ENCODE data around the gene ADIPOQ. TPM values are rescaled to one million over a fixed set of nuclear protein-coding genes. Genes with fewer than 3 reads are reported as not detected.
"Not testable (repeated sequence)": the region's sequence is repeated elsewhere in the genome, so short reads cannot be mapped to it uniquely, and the experiment has no call there.

ADIPOQ gene
- total RNA-seq, 2 experiments from 2014 or later, result not detected

GRCh38 chr3:186888569-186888968 lies 46.1 kb downstream of the ADIPOQ start:
- TF ChIP-seq, protein P1, sequence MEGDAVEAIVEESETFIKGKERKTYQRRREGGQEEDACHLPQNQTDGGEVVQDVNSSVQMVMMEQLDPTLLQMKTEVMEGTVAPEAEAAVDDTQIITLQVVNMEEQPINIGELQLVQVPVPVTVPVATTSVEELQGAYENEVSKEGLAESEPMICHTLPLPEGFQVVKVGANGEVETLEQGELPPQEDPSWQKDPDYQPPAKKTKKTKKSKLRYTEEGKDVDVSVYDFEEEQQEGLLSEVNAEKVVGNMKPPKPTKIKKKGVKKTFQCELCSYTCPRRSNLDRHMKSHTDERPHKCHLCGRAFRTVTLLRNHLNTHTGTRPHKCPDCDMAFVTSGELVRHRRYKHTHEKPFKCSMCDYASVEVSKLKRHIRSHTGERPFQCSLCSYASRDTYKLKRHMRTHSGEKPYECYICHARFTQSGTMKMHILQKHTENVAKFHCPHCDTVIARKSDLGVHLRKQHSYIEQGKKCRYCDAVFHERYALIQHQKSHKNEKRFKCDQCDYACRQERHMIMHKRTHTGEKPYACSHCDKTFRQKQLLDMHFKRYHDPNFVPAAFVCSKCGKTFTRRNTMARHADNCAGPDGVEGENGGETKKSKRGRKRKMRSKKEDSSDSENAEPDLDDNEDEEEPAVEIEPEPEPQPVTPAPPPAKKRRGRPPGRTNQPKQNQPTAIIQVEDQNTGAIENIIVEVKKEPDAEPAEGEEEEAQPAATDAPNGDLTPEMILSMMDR (IDR thresholded peaks at IDR 0.05), result no peak
- POLR2A ChIA-PET, result no interaction called here
- H3K9me3 Mint-ChIP-seq, result no peaks in the 10 kb centered on the region

GRCh38 chr3:186889698-186890097 lies 47.2 kb downstream of the ADIPOQ start:
- H3K27ac Mint-ChIP-seq; H3K4me1 ChIP-seq (ENCODE audit: insufficient read depth, low read length); H3K9me3 ChIP-seq (ENCODE audit: control insufficient read depth in 1 of 2, insufficient read depth in 1 of 2, low read length in 2 of 2); H3K27ac ChIP-seq (ENCODE audit: low read depth in 1 of 2, low read length in 2 of 2); H3K9me3 Mint-ChIP-seq; H3K27me3 Mint-ChIP-seq; H3K4me3 ChIP-seq (ENCODE audit: low read length); POLR2A ChIA-PET; intact Hi-C loops (cut with DNase I, micrococcal nuclease); H3K4me1 Mint-ChIP-seq (ENCODE audit: low read depth); H3K27me3 ChIP-seq (ENCODE audit: control insufficient read depth in 1 of 2, insufficient read depth in 2 of 2, low read length in 2 of 2); H3K4me3 Mint-ChIP-seq; H3K36me3 Mint-ChIP-seq (ENCODE audit: low read depth); DNase-seq; H3K36me3 ChIP-seq (ENCODE audit: insufficient read depth, low read length); ATAC-seq (ENCODE audit: poor library complexity): not testable (repeated sequence)
- CTCF ChIA-PET, result interaction anchor here (0.6 kb wide), 1 partner anchor 213 kb away, joined by 3 read pairs; no protein-coding TSS in a partner anchor

More at GRCh38 chr3:186888569-186888968, 46.1 kb downstream of the ADIPOQ start:
- Mint-ChIP-seq H3K36me3 (ENCODE audit: low read depth) (no peaks in the 10 kb centered on the region), H3K4me1 (ENCODE audit: low read depth) (peaks cover 10% of the 10 kb centered on the region), H3K4me3 (no peak overlapping the region), H3K27ac (no peak overlapping the region), H3K27me3 (no peaks in the 10 kb centered on the region)
- DNase-seq (no peak), ATAC-seq (ENCODE audit: poor library complexity) (no peak)
- Histone ChIP-seq H3K9me3 (ENCODE audit: control insufficient read depth in 1 of 2, insufficient read depth in 1 of 2, low read length in 2 of 2) (no peaks in the 10 kb centered on the region), H3K4me1 (ENCODE audit: insufficient read depth, low read length) (peaks cover 3% of the 10 kb centered on the region), H3K36me3 (ENCODE audit: insufficient read depth, low read length) (no peaks in the 10 kb centered on the region), H3K4me3 (ENCODE audit: low read length) (no peak overlapping the region), H3K27me3 (ENCODE audit: control insufficient read depth in 1 of 2, insufficient read depth in 2 of 2, low read length in 2 of 2) (no peaks in the 10 kb centered on the region), H3K27ac (ENCODE audit: low read depth in 1 of 2, low read length in 2 of 2) (no peak overlapping the region)
- CTCF ChIA-PET, result no interaction called here
- intact Hi-C loops (cut with DNase I, micrococcal nuclease), result no loop called here

DNA sequence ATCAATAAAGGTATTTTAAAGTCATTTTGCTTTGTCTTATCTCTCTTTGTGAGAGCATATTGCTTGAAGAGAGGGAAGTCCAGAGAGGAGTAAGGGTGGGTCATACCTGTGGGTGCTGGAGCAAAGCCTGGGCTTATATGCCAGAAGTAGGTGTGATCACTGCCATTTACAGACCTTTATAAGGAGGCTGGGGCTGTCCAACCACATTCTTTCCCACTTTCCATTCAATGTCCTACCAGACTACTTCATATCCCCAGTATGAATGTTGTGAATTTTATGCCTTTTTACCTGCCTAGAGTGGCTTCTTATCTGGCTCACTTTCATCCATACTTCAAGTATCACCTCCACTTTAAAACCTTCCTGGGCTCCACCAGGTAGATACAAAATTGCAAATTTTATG lies 48.4 kb downstream of the ADIPOQ start:
- no peaks in the 10 kb centered on the region for H3K27me3 Mint-ChIP-seq
- H3K4me3 ChIP-seq (ENCODE audit: low read length), result no peak overlapping the region
- no peaks in the 10 kb centered on the region for H3K27me3 ChIP-seq (ENCODE audit: control insufficient read depth in 1 of 2, insufficient read depth in 2 of 2, low read length in 2 of 2)
- H3K36me3 ChIP-seq (ENCODE audit: insufficient read depth, low read length), result no peaks in the 10 kb centered on the region
- H3K27ac ChIP-seq (ENCODE audit: low read depth in 1 of 2, low read length in 2 of 2), result no peak overlapping the region
- DNase-seq (no peak), ATAC-seq (ENCODE audit: poor library complexity) (no peak)
- H3K9me3 ChIP-seq (ENCODE audit: control insufficient read depth in 1 of 2, insufficient read depth in 1 of 2, low read length in 2 of 2), result no peaks in the 10 kb centered on the region
- TF ChIP-seq, protein P1 (IDR thresholded peaks at IDR 0.05), result no peak
- no peaks in the 10 kb centered on the region for H3K4me1 ChIP-seq (ENCODE audit: insufficient read depth, low read length)
- H3K4me3 Mint-ChIP-seq, result no peak overlapping the region
- intact Hi-C loops (cut with DNase I, micrococcal nuclease), result no loop called here
- H3K36me3 Mint-ChIP-seq (ENCODE audit: low read depth), result no peaks in the 10 kb centered on the region
- no peak overlapping the region for H3K27ac Mint-ChIP-seq
- ChIA-PET POLR2A (no interaction called here), CTCF (no interaction called here)
- H3K4me1 Mint-ChIP-seq (ENCODE audit: low read depth), result peaks cover 6% of the 10 kb centered on the region
- no peaks in the 10 kb centered on the region for H3K9me3 Mint-ChIP-seq

DNA sequence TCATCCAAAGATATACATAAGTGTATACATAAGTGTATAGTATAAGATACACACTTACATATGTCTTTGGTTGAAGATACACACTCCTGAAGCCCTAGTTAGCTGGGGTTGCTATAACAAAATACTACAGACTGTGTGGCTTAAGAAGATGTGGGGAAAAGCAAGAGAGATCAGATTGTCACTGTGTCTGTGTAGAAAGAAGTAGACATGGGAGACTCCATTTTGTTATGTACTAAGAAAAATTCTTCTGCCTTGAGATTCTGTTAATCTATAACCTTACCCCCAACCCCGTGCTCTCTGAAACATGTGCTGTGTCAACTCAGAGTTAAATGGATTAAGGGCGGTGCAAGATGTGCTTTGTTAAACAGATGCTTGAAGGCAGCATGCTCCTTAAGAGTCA lies 50.6 kb downstream of the ADIPOQ start:
- H3K27me3 ChIP-seq (ENCODE audit: control insufficient read depth in 1 of 2, insufficient read depth in 2 of 2, low read length in 2 of 2); H3K4me1 ChIP-seq (ENCODE audit: insufficient read depth, low read length); ATAC-seq (ENCODE audit: poor library complexity); H3K27ac ChIP-seq (ENCODE audit: low read depth in 1 of 2, low read length in 2 of 2); H3K36me3 Mint-ChIP-seq (ENCODE audit: low read depth); H3K4me3 Mint-ChIP-seq; H3K9me3 ChIP-seq (ENCODE audit: control insufficient read depth in 1 of 2, insufficient read depth in 1 of 2, low read length in 2 of 2); H3K9me3 Mint-ChIP-seq; H3K27me3 Mint-ChIP-seq; H3K4me1 Mint-ChIP-seq (ENCODE audit: low read depth); H3K36me3 ChIP-seq (ENCODE audit: insufficient read depth, low read length); CTCF ChIA-PET; H3K27ac Mint-ChIP-seq; DNase-seq; intact Hi-C loops (cut with DNase I, micrococcal nuclease); H3K4me3 ChIP-seq (ENCODE audit: low read length): not testable (repeated sequence)
- POLR2A ChIA-PET, result interaction anchor here (1.6 kb wide), 1 partner anchor 16 kb away, joined by 5 read pairs; no protein-coding TSS in a partner anchor

Measured in CD4-positive, alpha-beta T cell (primary cell).